PC-3 (cell line): ENCODE results near the gene ARF1.

Experiments used
- EZH2 ChIP-seq: fragments of 300-600 bp; sonication (generic); IDR thresholded peaks from one replicate; pipeline ENCODE4 v1.6.1; 2017; ENCODE audit warnings: antibody characterized with exemption, mild to moderate bottlenecking, low read length; ENCODE audit not compliant: unreplicated experiment
- EZH2phosphoT487 ChIP-seq: fragments of 300-600 bp; sonication (generic); IDR thresholded peaks from 2 replicates; pipeline ENCODE4 v1.6.1; 2018; ENCODE audit warnings: mild to moderate bottlenecking, antibody characterized with exemption, low read length, borderline replicate concordance
- TF ChIP-seq, protein P1 (sequence below): fragments of 300-600 bp; sonication (generic); conservative IDR thresholded peaks from 2 replicates; pipeline ENCODE4 v1.5.1; 2017; ENCODE audit warnings: antibody characterized with exemption, low read depth, mild to moderate bottlenecking, low read length

DNA sequence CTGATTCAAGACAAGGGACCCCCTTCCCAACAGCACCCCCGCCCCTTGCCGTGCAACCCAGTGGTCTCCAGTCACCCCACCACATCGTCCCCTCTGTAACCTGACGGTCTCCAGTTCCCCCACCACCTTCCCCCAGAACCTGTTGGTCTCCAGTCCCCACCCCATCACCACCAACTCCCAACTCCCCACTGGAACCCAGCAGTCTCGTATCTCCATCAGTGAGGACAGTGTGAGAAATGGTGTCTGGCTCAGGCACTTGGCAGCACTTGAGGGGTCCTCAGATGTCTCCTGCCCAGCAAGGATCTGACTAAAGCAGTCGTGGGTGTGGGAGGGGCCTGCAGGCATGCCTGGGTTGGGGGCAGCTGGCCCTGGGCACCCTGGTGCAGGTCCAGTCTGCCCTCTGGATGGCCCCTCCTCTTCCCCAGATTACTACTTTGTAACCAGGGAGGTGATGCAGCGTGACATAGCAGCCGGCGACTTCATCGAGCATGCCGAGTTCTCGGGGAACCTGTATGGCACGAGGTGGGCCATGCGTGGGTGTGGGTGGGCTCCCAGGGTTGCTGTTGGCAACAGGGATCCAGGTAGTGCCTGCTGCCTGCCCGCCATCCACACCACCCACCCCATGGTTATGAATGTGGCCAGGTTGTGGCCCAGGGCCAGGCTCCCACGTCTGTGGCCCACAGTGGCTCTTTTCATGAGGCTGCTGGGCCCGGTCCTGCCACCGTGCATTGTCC, 64.1 kb downstream of the ARF1 start:
- TF ChIP-seq, protein P1, sequence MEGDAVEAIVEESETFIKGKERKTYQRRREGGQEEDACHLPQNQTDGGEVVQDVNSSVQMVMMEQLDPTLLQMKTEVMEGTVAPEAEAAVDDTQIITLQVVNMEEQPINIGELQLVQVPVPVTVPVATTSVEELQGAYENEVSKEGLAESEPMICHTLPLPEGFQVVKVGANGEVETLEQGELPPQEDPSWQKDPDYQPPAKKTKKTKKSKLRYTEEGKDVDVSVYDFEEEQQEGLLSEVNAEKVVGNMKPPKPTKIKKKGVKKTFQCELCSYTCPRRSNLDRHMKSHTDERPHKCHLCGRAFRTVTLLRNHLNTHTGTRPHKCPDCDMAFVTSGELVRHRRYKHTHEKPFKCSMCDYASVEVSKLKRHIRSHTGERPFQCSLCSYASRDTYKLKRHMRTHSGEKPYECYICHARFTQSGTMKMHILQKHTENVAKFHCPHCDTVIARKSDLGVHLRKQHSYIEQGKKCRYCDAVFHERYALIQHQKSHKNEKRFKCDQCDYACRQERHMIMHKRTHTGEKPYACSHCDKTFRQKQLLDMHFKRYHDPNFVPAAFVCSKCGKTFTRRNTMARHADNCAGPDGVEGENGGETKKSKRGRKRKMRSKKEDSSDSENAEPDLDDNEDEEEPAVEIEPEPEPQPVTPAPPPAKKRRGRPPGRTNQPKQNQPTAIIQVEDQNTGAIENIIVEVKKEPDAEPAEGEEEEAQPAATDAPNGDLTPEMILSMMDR, result no peak
- TF ChIP-seq EZH2 (no peak), EZH2phosphoT487 (no peak)
